ENCODE results near the gene LGALS7B. TPM values are rescaled to one million over a fixed set of nuclear protein-coding genes. Genes with fewer than 3 reads are reported as not detected.
"Not testable (repeated sequence)": the region's sequence is repeated elsewhere in the genome, so short reads cannot be mapped to it uniquely, and the experiment has no call there.

Gene LGALS7B
- total and polyA plus RNA-seq, 4 experiments from 2014 or later = not detected

DNA sequence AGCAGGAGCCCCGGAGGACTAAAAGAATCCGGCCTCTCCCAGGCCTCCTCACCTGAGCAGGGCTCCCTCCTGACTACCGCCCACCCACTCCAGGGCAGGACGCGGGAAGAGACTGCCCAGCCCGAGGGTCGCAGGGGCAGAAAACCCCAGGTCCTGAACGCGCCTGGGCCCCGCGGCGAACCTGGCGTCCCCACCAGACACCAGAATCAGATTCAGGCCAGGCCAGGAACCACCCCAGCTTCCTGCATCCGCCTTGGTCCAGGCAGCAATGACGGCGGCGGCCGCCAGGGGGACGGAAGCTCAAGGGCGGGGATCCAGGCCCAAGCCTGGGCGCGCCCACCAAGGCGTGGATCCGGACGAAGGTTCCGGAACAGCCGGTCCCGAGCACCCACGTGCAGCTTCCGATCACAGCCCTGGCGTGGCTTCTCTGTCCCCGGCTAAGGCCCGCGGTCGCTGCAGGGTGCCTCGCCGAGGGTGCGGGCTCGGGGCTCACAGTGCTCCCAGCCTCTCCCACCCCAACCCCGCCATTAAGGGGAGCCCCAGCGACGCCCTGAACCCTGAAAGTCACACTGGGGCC, 19.3 kb upstream of the LGALS7B start:
- Mint-ChIP-seq H3K4me1 (peaks cover 6 to 8% (median 7%) of the 10 kb centered on the region in 4 donors), H3K4me3 (peak overlapping the region; percentile 37 to 71 (median 64)), H3K27ac (peak overlapping the region; percentile 78 to 95 (median 91)), H3K36me3 (no peaks in the 10 kb centered on the region), H3K9me3 (no peaks in the 10 kb centered on the region), H3K27me3 (no peaks in the 10 kb centered on the region)
- Histone ChIP-seq H3K27me3 (ENCODE audit: insufficient read depth, low read length) (no peaks in the 10 kb centered on the region), H3K4me1 (ENCODE audit: insufficient read depth, low read length) (peaks cover 6% of the 10 kb centered on the region), H3K9me3 (ENCODE audit: control insufficient read depth in 1 of 2, low read length in 2 of 2) (no peaks in the 10 kb centered on the region), H3K27ac (ENCODE audit: low read depth, low read length) (peak overlapping the region; percentile 48), H3K36me3 (ENCODE audit: insufficient read depth, low read length) (no peaks in the 10 kb centered on the region), H3K4me3 (ENCODE audit: low read length in 2 of 2) (peak overlapping the region in 1 of 2 donors; percentile 47)
- ChIA-PET CTCF (ENCODE audit: partially characterized antibody) (interaction anchor here (0.6 to 2.0 kb wide), 31 partner anchors 9 to 367 kb away, joined by 3 to 31 read pairs (median 5); partner anchors contain the start of genes ECH1, FAM98C, MRPS12 and NFKBIB), POLR2A (ENCODE audit: partially characterized antibody) (interaction anchor here (0.6 to 2.0 kb wide), 30 partner anchors 9 to 370 kb away, joined by 3 to 25 read pairs (median 5); partner anchors contain the start of genes ACTN4, ECH1, EIF3K and FAM98C)
- intact Hi-C loops (cut with micrococcal nuclease) = loop anchor here (2.0 kb wide), 1 partner anchor 101 kb away; no protein-coding TSS in a partner anchor
- DNase-seq = peak; percentile 87 to 94 (median 90)

DNA sequence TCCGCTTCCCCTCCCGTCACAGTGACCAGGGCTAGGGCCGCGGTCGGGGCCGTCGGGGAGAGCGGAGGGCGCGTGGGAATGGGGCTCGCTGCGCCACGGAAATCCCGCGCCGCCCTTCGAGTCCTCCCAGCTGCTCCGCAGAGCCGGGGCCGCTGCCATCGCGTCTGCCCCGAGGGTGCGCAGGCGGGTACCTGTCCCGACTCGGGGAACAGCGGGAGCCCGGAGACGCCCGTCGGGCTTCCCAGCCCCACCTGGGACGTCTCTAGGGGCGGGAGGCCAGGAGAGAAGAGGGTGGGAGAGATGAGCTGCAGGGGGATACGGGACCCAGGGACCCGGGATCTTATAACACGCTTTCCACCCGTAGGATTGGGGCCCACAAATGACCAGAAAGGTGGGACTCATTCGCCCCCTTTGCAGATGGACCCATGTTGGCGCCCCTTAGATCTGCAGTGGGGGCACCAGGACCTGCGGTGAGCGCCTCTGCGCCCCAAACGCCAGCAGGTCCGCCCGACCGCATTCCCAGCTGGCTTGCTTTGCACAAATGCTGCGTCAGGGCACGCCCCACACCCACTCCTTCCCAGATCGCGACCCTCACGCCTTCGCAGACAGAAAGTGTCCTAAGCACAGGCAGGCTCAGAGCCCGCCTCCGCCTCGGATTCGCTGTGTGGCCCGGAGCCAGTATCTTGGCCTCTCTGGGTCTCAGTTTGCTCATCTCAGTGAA, 18.6 kb upstream of the LGALS7B start:
- POLR2A ChIA-PET (ENCODE audit: partially characterized antibody) = interaction anchor here (0.7 to 2.0 kb wide), 23 partner anchors 30 to 367 kb away, joined by 3 to 25 read pairs (median 6); partner anchors contain the start of genes ACTN4, ECH1, EIF3K and FAM98C

DNA sequence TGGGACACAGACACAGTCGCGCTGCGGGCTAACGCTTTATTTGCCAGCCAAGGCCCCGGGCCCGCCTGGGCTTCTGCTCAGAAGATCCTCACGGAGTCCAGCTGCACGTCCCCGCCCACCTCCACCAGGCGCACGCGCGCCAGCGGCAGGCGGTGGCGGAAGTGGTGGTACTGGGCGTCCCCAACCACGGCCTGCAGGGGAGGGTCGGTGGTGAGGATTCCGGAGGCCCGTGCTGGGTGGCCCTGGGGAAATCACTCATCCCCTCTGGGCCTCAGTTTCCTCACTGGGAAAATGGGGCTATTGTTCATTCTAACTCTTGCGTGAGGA, 18.1 kb upstream of the LGALS7B start:
- intact Hi-C loops (cut with micrococcal nuclease); H3K4me1 Mint-ChIP-seq; H3K27me3 Mint-ChIP-seq; H3K36me3 Mint-ChIP-seq; H3K9me3 ChIP-seq (ENCODE audit: control insufficient read depth in 1 of 2, low read length in 2 of 2); H3K36me3 ChIP-seq (ENCODE audit: insufficient read depth, low read length); H3K27ac Mint-ChIP-seq; H3K4me3 ChIP-seq (ENCODE audit: low read length in 2 of 2); POLR2A ChIA-PET (ENCODE audit: partially characterized antibody); H3K9me3 Mint-ChIP-seq; H3K4me3 Mint-ChIP-seq; H3K27me3 ChIP-seq (ENCODE audit: insufficient read depth, low read length); H3K27ac ChIP-seq (ENCODE audit: low read depth, low read length); DNase-seq; H3K4me1 ChIP-seq (ENCODE audit: insufficient read depth, low read length): not testable (repeated sequence)
- CTCF ChIA-PET (ENCODE audit: partially characterized antibody) = interaction anchor here (1.8 kb wide), 1 partner anchor 130 kb away, joined by 11 read pairs; the partner anchor contains the start of genes NFKBIB and SIRT2

More for the DNA sequence above, 18.6 kb upstream of the LGALS7B start:
- CTCF ChIA-PET (ENCODE audit: partially characterized antibody) = interaction anchor here (0.9 to 2.0 kb wide), 21 partner anchors 10 to 367 kb away, joined by 3 to 31 read pairs (median 6); partner anchors contain the start of genes ECH1, FAM98C, MRPS12 and NFKBIB
- H3K27ac Mint-ChIP-seq; H3K9me3 Mint-ChIP-seq; H3K27me3 Mint-ChIP-seq; H3K4me1 Mint-ChIP-seq; H3K4me1 ChIP-seq (ENCODE audit: insufficient read depth, low read length); H3K27me3 ChIP-seq (ENCODE audit: insufficient read depth, low read length); H3K36me3 Mint-ChIP-seq; intact Hi-C loops (cut with micrococcal nuclease); DNase-seq; H3K9me3 ChIP-seq (ENCODE audit: control insufficient read depth in 1 of 2, low read length in 2 of 2); H3K36me3 ChIP-seq (ENCODE audit: insufficient read depth, low read length): not testable (repeated sequence)
- peak overlapping the region in 5 of 8 donors; percentile 37 to 71 (median 63) for H3K4me3 Mint-ChIP-seq
- H3K27ac ChIP-seq (ENCODE audit: low read depth, low read length) = peak overlapping the region; percentile 48
- H3K4me3 ChIP-seq (ENCODE audit: low read length in 2 of 2) = peak overlapping the region in 1 of 2 donors; percentile 47

DNA sequence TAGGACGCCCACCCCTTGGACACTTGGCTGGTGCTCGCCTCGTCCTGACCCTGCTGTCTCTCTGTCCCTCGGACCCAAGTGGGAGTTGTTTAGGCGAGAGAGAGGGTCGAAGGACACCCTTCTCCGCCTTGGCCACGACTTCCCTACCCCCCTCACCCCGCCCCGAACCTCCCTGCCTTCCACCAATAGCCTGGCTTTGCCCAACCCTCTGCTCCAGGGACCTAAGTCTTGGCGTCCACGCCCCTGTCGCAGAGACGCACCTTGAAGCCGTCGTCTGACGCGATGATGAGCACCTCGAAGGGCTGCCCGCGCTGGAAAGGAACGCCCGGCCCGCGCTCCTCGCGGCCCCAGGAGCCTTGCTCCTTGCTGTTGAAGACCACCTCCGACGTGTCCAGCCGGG, 17.4 kb upstream of the LGALS7B start:
- H3K4me1 ChIP-seq (ENCODE audit: insufficient read depth, low read length); CTCF ChIA-PET (ENCODE audit: partially characterized antibody); DNase-seq; H3K27me3 ChIP-seq (ENCODE audit: insufficient read depth, low read length); H3K9me3 ChIP-seq (ENCODE audit: control insufficient read depth in 1 of 2, low read length in 2 of 2); H3K9me3 Mint-ChIP-seq; H3K27ac ChIP-seq (ENCODE audit: low read depth, low read length); H3K4me1 Mint-ChIP-seq; POLR2A ChIA-PET (ENCODE audit: partially characterized antibody); H3K27ac Mint-ChIP-seq; H3K27me3 Mint-ChIP-seq; intact Hi-C loops (cut with micrococcal nuclease); H3K4me3 ChIP-seq (ENCODE audit: low read length in 2 of 2); H3K36me3 Mint-ChIP-seq; H3K36me3 ChIP-seq (ENCODE audit: insufficient read depth, low read length); H3K4me3 Mint-ChIP-seq: not testable (repeated sequence)

DNA sequence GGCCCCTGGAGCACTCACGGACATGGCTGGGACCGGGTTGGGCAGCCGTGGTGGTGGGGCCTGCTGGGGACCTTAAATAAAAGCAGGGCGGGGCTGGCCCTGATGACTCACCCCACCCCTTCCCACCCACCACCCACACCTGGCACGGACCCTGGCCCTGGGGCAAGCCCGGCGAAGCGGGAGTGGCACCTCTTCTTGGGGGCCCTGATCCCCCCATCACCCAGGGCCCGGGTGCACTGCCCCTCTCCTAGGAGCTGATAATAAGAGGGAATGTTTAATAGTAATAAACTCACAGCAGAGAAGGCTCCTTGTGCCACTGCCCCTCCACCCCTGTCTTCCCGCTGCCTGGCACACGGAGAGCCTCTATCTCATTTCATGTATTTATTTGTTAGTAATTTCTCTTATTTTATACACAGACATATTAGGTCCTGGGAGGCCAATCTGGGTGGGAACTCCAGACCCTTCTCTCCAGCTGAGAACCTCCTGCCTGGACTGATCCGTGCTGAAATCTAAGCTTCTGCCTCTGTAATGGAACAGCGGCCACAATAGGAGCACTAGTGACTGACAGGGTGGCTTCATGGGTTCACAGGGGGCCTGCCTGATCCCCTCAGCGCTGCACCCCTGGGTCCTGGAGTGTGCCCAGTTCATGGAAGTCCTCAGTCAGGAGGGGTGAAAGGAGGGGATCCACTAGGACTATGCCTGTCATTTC, 15.4 kb upstream of the LGALS7B start, which contains the start of gene LGALS7:
Gene LGALS7, minus strand, starts transcription at position 49 of the 709 bp plus-strand sequence. Its CDS starts 25 bp downstream, at position 24.
- H3K36me3 ChIP-seq (ENCODE audit: insufficient read depth, low read length) = no peaks in the 10 kb centered on the region
- H3K4me1 ChIP-seq (ENCODE audit: insufficient read depth, low read length) = peaks cover 6% of the 10 kb centered on the region
- H3K27ac Mint-ChIP-seq = peak within 1 kb of the TSS in 1 of 7 donors; percentile 53
- CTCF ChIA-PET (ENCODE audit: partially characterized antibody) = no interaction called here
- intact Hi-C loops (cut with micrococcal nuclease) = no loop called here
- H3K9me3 Mint-ChIP-seq = peaks cover 0 to under 1% (median 0%) of the 10 kb centered on the region in 8 donors
- H3K4me3 Mint-ChIP-seq = peak within 1 kb of the TSS in 1 of 8 donors; percentile 30
- no peaks in the 10 kb centered on the region for H3K27me3 ChIP-seq (ENCODE audit: insufficient read depth, low read length)
- no peaks in the 10 kb centered on the region for H3K36me3 Mint-ChIP-seq
- POLR2A ChIA-PET (ENCODE audit: partially characterized antibody) = interaction anchor here (1.2 kb wide), 1 partner anchor 19 kb away, joined by 3 read pairs; no protein-coding TSS in a partner anchor
- H3K4me3 ChIP-seq (ENCODE audit: low read length in 2 of 2) = no peak within 1 kb of the TSS
- peaks cover 6 to 8% (median 7%) of the 10 kb centered on the region in 4 donors for H3K4me1 Mint-ChIP-seq
- H3K27ac ChIP-seq (ENCODE audit: low read depth, low read length) = no peak within 1 kb of the TSS
- no peak for DNase-seq
- H3K27me3 Mint-ChIP-seq = no peaks in the 10 kb centered on the region
- no peaks in the 10 kb centered on the region for H3K9me3 ChIP-seq (ENCODE audit: control insufficient read depth in 1 of 2, low read length in 2 of 2)

DNA sequence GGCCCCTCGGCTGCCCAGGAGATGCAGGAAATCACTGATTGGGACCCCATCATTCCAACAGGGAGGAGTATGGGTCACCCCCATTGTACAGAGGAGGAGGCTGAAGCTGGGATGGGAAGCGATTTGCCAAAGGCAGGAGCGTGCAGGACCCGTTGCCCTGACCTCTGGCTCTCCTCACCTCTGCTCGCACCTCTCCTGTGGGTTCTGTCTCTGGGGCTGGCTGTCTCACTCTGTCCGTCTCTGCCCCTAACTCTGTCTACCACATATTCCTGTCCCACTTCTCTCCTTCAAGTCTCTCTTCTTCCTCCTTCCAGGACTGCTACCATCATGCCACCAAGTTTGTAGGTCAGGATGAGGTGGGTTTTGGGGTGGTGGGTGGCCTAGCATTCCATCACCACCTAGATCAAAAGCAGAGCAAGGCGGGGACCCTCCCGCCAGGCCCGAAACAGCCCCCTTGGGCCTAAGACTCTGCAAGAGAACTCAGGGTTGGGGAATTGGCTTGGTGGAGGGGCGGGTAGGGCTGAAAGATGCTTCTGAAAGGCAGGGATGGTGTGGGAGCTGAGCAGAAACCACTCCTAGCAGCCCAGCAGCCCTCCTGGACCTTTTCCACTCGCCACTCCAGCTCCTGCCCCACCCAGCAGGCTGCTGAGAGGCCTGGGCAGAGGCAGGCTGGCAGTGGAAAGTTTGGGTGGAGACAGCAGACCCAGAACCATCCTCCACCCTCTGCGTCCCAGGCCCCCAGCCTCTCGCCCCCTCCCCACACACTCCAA, 14.6 kb upstream of the LGALS7B start:
- intact Hi-C loops (cut with micrococcal nuclease) = no loop called here

More for the DNA sequence above, 14.6 kb upstream of the LGALS7B start:
- no peaks in the 10 kb centered on the region for H3K36me3 ChIP-seq (ENCODE audit: insufficient read depth, low read length)
- H3K27me3 Mint-ChIP-seq = no peaks in the 10 kb centered on the region
- CTCF ChIA-PET (ENCODE audit: partially characterized antibody) = no interaction called here
- H3K4me3 Mint-ChIP-seq = no peak overlapping the region
- H3K27me3 ChIP-seq (ENCODE audit: insufficient read depth, low read length) = no peaks in the 10 kb centered on the region
- no peak for DNase-seq
- POLR2A ChIA-PET (ENCODE audit: partially characterized antibody) = interaction anchor here (1.2 kb wide), 1 partner anchor 18 kb away, joined by 3 read pairs; no protein-coding TSS in a partner anchor
- peaks cover 3% of the 10 kb centered on the region for H3K4me1 ChIP-seq (ENCODE audit: insufficient read depth, low read length)
- peaks cover 3 to 5% (median 4%) of the 10 kb centered on the region in 4 donors for H3K4me1 Mint-ChIP-seq
- H3K9me3 Mint-ChIP-seq = peaks cover 0 to 2% (median 0%) of the 10 kb centered on the region in 8 donors
- H3K4me3 ChIP-seq (ENCODE audit: low read length in 2 of 2) = no peak overlapping the region
- H3K9me3 ChIP-seq (ENCODE audit: control insufficient read depth in 1 of 2, low read length in 2 of 2) = no peaks in the 10 kb centered on the region
- no peak overlapping the region for H3K27ac ChIP-seq (ENCODE audit: low read depth, low read length)
- H3K27ac Mint-ChIP-seq = peak overlapping the region in 1 of 7 donors; percentile 53
- H3K36me3 Mint-ChIP-seq = no peaks in the 10 kb centered on the region

Data from CD4-positive, alpha-beta memory T cell (primary cell).